Measurements from ENCODE around the gene DDX59. TPM values are rescaled to one million over a fixed set of nuclear protein-coding genes. Genes with fewer than 3 reads are reported as not detected.
A peak's percentile ranks its signal among the peaks of the same experiment; 100 is the strongest.
"Not testable (repeated sequence)": the region's sequence is repeated elsewhere in the genome, so short reads cannot be mapped to it uniquely, and the experiment has no call there.

The DDX59 gene
- total RNA-seq, 1 donor from 2014 or later = 14.0 TPM

DNA sequence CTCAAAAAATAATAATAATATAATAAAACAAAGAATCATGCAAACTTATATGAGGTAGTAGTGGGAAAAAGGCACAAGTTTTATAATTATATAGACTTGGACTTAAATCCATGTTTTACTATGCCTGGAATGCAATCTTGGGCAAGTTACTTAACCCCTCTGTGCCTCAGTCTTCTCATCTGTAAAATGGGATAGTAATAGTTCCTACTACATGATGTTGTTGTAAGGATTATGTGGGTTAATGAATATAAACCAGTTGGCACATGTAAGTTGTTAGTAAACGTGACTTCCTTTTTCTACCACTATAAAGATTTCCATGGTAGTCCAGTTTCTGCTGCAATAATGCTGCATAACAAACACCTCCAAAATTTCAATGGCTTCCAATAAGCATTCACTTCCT lies 38.3 kb downstream of the DDX59 start:
- H3K9me3 Mint-ChIP-seq = no peaks in the 10 kb centered on the region
- H3K36me3 Mint-ChIP-seq (ENCODE audit: low read depth) = no peaks in the 10 kb centered on the region
- intact Hi-C loops (cut with micrococcal nuclease) = no loop called here
- no peak overlapping the region for H3K27ac Mint-ChIP-seq
- H3K27me3 Mint-ChIP-seq = peaks cover 8% of the 10 kb centered on the region
- H3K4me3 Mint-ChIP-seq = no peak overlapping the region
- no peak for DNase-seq
- H3K4me1 Mint-ChIP-seq = peaks cover 22% of the 10 kb centered on the region

DNA sequence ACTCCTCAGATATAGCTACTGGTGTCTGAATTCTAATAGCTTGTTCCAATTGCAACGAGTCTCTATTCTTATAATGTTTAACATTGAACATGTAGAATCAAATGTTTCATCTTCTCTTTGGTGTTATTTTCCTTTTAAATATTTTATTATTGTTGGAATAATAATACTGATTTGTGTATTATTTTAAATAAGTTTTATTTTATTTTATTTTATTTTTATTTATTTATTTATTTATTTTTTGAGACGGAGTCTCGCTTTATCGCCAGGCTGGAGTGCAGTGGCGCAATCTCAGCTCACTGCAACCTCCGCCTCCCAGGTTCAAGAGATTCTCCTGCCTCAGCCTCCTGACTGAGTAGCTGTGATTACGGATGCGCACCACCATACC lies 39.2 kb downstream of the DDX59 start:
- H3K27me3 Mint-ChIP-seq; intact Hi-C loops (cut with micrococcal nuclease); DNase-seq; H3K4me3 Mint-ChIP-seq; H3K9me3 Mint-ChIP-seq; H3K27ac Mint-ChIP-seq; H3K36me3 Mint-ChIP-seq (ENCODE audit: low read depth): not testable (repeated sequence)
- peaks cover 25% of the 10 kb centered on the region for H3K4me1 Mint-ChIP-seq

DNA sequence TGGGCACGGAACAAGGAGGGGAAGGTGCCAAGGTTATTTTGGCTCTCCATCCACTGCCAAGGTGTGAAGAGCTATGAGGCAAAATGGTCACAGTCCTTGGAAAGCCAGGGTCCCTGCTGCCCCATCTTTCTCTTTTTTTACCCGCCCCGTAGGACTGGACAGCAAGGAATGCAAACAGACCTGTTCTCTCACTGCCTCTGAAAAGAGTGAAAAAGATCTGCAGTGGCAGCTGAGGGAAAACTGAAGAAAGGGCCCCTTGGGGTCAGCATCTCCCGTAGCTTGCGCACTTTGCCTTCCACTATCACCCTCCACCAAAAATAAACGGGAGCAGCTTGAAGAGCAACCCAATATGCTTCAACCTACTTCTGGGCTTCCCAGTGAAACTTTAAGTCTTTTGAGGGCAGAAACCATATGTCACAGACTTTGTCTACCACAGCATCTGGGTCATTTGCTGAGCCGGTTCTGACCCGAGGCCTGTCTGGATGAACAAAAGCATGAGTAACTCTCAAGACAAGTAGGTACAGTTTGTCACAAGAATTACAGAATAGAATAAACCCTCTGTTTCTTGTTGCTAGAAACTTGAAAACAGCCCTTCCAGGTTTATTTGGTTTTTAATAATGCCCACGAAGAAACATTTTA lies 39.7 kb downstream of the DDX59 start:
- H3K36me3 Mint-ChIP-seq (ENCODE audit: low read depth) = no peaks in the 10 kb centered on the region
- H3K9me3 Mint-ChIP-seq = no peaks in the 10 kb centered on the region
- H3K27ac Mint-ChIP-seq = no peak overlapping the region

DNA sequence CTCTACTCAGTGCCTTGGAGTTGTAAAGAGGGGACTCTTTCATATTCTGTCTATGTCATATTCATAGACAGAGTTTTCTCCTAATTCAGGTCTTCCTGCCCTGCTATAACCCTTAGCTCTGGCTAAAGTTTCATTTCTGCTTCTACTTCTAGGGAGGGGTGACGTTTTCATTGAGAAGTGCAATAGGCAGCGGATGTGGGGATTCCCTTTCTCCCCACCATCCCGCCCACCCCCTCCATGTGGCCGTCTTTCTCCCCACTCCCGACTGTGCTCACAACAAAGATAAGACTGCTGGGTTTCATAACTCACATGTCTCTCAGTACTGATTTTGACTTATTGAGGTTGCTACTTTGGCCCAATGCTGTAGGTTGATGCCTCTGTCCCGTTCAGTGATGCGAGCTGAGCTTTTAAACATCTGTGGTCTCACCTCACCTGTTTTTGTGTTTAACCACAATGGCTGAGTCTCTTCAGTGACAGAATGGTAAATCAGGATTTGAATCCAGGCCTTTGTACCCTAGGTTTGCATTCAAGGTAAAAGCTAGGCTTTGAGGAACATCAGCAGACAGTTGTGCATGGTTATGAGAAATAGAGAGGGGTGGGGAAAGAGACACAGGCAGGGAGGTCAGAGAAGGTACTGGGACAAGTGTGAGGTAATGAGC lies 41.4 kb downstream of the DDX59 start:
- no peaks in the 10 kb centered on the region for H3K9me3 Mint-ChIP-seq
- H3K36me3 Mint-ChIP-seq (ENCODE audit: low read depth) = no peaks in the 10 kb centered on the region
- H3K4me1 Mint-ChIP-seq = peaks cover 34% of the 10 kb centered on the region
- intact Hi-C loops (cut with micrococcal nuclease) = loop anchor here (5.0 kb wide), 2 partner anchors 239 to 476 kb away; no protein-coding TSS in a partner anchor
- peak overlapping the region; percentile 62 for H3K27ac Mint-ChIP-seq
- H3K4me3 Mint-ChIP-seq = peak overlapping the region; percentile 58
- DNase-seq = peak; percentile 69
- peaks cover 8% of the 10 kb centered on the region for H3K27me3 Mint-ChIP-seq

More for the DNA sequence above, 39.7 kb downstream of the DDX59 start:
- intact Hi-C loops (cut with micrococcal nuclease) = loop anchor here (5.0 kb wide), 2 partner anchors 237 to 478 kb away; no protein-coding TSS in a partner anchor
- Mint-ChIP-seq H3K4me1 (peaks cover 30% of the 10 kb centered on the region), H3K27me3 (peaks cover 8% of the 10 kb centered on the region), H3K4me3 (no peak overlapping the region)
- no peak for DNase-seq

DNA sequence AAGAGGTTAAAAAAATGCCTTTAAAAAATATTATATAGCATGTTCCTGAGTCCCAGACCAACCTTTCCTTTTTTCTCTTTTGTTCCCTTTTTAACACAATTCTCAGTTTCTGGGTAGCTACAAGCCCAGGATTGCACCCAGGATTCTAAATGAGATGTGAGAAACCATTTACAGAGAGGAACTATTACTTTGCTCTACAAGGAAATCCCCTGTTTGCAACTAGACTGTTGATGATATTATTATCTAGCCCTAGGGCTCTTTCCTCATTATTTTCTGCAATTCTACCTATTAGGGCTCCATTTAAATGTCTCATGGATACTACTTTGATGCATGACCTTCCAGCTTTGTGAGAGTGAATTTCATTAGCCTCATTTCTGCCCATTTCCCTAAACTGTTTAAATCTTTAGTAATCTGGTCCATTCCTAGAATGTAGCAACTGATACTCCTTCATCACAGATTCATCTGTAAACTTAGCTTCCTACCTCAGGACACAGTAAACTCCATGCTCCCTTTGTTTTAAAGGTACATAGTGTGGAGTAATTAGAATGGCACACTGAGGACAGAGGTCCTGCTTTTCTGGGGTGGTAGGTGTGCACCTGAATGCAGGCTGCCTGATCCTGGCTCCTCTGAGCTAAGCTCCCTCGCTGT lies 42.0 kb downstream of the DDX59 start:
- intact Hi-C loops (cut with micrococcal nuclease) = loop anchor here (5.0 kb wide), 2 partner anchors 240 to 475 kb away; no protein-coding TSS in a partner anchor
- H3K9me3 Mint-ChIP-seq = no peaks in the 10 kb centered on the region
- peak overlapping the region; percentile 62 for H3K27ac Mint-ChIP-seq
- H3K4me1 Mint-ChIP-seq = peaks cover 34% of the 10 kb centered on the region
- no peaks in the 10 kb centered on the region for H3K36me3 Mint-ChIP-seq (ENCODE audit: low read depth)
- H3K27me3 Mint-ChIP-seq = peaks cover 8% of the 10 kb centered on the region
- DNase-seq = peak; percentile 48
- peak overlapping the region; percentile 58 for H3K4me3 Mint-ChIP-seq

DNA sequence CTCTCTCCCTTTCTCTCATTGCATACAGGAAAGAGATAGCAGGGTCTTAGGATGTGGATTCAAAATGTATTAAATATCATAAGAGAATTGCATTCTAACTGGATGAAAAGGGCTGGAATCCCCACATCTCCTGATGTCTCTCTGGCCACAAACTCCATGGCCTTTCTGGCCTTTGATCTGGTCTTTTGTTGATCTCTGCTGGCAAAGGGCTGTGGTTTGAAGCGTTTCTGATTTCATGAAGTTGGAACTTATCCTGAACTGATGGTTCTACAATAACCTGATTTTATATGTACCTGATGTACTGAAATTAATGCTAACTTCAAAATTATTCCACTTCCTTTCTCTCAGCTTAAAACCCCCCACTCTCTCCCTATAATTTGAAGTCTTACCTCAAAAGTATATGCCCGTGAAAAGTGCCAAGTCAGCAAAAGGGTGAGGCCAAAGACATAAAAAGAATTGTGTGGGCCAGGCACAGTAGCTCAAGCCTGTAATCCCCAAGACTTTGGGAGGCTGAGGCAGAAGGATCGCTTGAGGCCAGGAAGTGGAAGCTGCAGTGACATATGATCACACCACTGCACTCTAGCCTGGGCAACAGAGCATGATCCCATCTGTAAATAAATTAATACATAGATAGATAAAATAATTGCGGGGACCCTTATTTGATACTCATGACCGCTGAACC lies 42.7 kb downstream of the DDX59 start:
- intact Hi-C loops (cut with micrococcal nuclease) = loop anchor here (5.0 kb wide), 2 partner anchors 240 to 475 kb away; no protein-coding TSS in a partner anchor
- no peaks in the 10 kb centered on the region for H3K9me3 Mint-ChIP-seq
- H3K36me3 Mint-ChIP-seq (ENCODE audit: low read depth) = no peaks in the 10 kb centered on the region
- H3K27me3 Mint-ChIP-seq = peaks cover 8% of the 10 kb centered on the region
- H3K4me3 Mint-ChIP-seq = peak overlapping the region; percentile 3
- peak; percentile 55 for DNase-seq
- H3K27ac Mint-ChIP-seq = no peak overlapping the region
- peaks cover 34% of the 10 kb centered on the region for H3K4me1 Mint-ChIP-seq

DNA sequence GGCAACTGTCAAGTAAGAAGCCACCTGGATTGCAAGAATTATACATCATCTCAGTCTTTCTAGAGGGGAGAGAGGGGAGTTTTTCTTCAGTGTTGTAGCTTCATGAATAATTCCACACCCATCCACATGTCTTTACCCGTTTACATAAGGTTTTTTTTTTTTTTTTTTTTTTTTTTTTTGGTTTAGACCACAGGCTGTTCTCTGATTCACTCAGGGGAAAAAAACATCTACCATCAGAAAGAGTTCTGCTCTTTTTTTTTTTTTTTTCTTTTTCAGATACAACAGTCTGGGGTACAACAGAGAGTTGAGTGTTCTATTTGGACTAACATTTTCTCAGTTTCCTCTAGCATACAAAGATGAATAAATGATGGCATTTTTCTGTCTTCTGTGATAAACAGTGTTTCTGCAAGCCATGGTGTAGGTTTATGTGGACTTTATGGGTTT lies 44.3 kb downstream of the DDX59 start:
- intact Hi-C loops (cut with micrococcal nuclease) = loop anchor here (1.0 to 5.0 kb wide), 4 partner anchors 27 to 473 kb away; partner anchors contain the start of gene DDX59
- H3K27ac Mint-ChIP-seq = peak overlapping the region; percentile 82
- peaks cover 8% of the 10 kb centered on the region for H3K27me3 Mint-ChIP-seq
- DNase-seq = peak; percentile 56
- H3K4me1 Mint-ChIP-seq = peaks cover 37% of the 10 kb centered on the region
- H3K9me3 Mint-ChIP-seq = no peaks in the 10 kb centered on the region
- H3K4me3 Mint-ChIP-seq = peak overlapping the region; percentile 9
- no peaks in the 10 kb centered on the region for H3K36me3 Mint-ChIP-seq (ENCODE audit: low read depth)

DNA sequence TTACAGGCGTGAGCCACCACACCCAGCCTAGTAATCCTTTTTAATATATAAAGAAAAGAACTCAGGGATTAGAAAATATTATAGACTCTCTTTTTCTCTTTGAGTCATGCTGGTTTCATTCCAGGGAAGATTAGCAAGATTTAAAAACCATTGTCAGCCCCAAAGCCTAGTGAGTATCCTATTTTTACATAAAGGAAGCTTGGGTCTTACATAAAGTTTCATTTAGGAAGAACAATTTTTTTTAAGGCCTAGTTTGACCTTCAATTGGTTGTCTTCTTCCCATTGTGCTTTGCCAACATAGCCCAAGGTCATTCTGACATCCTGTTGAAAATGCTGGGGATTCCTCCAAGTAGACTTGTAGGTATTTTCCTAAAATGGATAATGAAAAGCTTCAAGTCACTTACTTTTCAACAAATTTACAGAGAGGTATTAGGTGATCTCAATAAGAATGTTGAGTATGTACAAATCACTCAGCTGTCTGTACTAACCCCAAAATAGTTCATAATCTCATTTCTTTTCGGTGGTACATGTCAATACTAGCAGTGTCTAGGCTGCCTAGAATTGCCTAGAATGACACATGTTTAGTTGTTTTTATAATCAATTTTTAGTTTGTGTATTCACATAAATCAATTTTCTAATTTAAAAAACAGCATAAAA lies 44.9 kb downstream of the DDX59 start:
- Mint-ChIP-seq H3K9me3 (no peaks in the 10 kb centered on the region), H3K27me3 (peaks cover 6% of the 10 kb centered on the region), H3K4me1 (peaks cover 40% of the 10 kb centered on the region), H3K4me3 (no peak overlapping the region), H3K36me3 (ENCODE audit: low read depth) (peaks cover 2% of the 10 kb centered on the region), H3K27ac (peak overlapping the region; percentile 82)
- peak; percentile 45 for DNase-seq
- intact Hi-C loops (cut with micrococcal nuclease) = loop anchor here (1.0 to 5.0 kb wide), 6 partner anchors 28 to 473 kb away; partner anchors contain the start of genes DDX59 and KIF21B

DNA sequence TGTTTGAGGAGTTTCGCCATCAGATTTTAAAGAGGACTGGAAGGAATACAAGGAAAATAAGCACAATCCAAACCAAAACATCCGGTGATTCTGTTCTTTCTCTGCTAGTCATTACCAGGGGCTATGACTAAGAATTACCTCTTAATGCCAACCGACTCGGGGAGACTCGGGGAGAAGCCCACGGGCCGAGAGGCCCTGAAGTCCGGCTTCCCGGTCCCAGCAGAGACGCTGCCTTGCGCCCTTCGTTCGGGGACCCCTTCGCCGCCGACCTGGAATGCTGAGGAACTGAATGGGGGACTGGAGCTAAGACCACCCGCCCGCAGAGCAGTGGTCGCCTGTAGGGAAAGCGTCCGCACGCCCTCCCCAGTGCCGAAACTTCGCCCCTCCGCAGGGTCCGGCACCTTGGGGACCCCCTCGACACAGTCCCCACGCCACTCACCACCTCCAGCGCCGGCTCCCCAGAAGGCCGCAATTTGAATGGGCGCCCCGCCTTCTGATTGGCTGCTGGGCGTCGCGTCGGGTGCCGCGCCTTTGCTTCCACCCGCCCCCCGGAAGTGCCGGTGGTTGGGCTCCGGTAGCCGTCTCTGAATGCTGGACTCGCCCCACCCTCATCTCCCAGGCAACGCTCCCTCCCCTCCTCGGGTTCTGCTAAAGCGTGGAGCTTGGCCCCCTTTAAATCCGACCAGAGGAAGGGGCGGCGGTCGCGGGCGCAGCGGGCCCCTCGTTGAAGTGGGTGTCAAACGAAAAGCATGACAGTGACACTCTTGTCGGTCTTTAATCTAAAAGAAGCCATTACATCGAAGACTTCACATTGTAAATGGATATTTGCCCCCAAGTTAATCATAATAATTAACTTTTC lies 49.2 kb downstream of the DDX59 start, which contains the start of gene KIF14:
Gene KIF14 (minus strand): TSS at position 479 of the 859 bp plus-strand sequence. CDS start 2,028 bp downstream, outside the sequence.
- H3K4me3 Mint-ChIP-seq = peak within 1 kb of the TSS; percentile 95
- H3K27me3 Mint-ChIP-seq = no peaks in the 10 kb centered on the region
- intact Hi-C loops (cut with micrococcal nuclease) = loop anchor here (1.0 to 5.0 kb wide), 5 partner anchors 50 to 402 kb away; partner anchors contain the start of genes CAMSAP2 and KIF21B
- H3K36me3 Mint-ChIP-seq (ENCODE audit: low read depth) = peaks cover 27% of the 10 kb centered on the region
- peak; percentile 99 for DNase-seq
- peaks cover 47% of the 10 kb centered on the region for H3K4me1 Mint-ChIP-seq
- no peaks in the 10 kb centered on the region for H3K9me3 Mint-ChIP-seq
- peak within 1 kb of the TSS; percentile 95 for H3K27ac Mint-ChIP-seq

DNA sequence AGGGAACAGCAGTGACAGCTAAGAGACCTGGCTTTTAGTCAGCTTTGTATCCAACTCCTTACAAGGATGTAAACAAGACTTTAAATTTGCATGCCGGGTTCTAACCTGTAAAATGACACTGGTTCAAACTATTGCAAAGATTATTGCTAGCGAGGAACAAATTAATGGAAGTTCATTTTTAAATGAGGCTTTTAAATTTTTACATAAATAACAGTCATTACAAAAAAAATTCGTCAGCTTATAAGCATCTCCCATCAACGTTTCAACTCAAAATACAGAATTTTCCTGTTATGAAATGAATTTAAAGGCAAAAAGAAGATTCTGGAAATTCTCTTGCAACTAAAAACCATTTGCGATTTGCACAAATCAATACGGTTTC lies 49.8 kb downstream of the DDX59 start:
- peaks cover 41% of the 10 kb centered on the region for H3K4me1 Mint-ChIP-seq
- H3K27me3 Mint-ChIP-seq = no peaks in the 10 kb centered on the region
- intact Hi-C loops (cut with micrococcal nuclease) = loop anchor here (1.0 to 5.0 kb wide), 5 partner anchors 50 to 402 kb away; partner anchors contain the start of genes CAMSAP2 and KIF21B
- H3K27ac Mint-ChIP-seq = peak overlapping the region; percentile 95
- H3K36me3 Mint-ChIP-seq (ENCODE audit: low read depth) = peaks cover 27% of the 10 kb centered on the region
- DNase-seq = peak; percentile 42
- H3K4me3 Mint-ChIP-seq = peak overlapping the region; percentile 95
- no peaks in the 10 kb centered on the region for H3K9me3 Mint-ChIP-seq

DNA sequence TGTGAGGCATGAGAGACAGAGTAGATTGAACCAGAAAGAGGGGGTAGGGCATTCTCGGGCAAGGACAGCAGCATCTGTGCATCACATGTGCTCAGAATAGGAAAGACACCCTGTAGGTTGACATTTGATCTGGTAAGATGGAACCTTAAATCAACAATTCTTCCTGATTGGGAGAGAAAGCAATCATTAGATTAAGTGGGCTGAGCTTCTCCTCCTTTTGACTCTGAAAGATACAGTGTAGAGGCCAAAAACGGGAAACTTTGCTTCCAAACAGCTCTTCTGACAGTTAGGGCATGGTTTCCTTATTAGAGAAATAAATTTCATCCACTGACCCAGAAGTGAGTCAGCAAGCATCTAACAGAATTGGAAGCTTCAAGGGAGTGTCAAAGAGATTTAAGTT lies 58.9 kb downstream of the DDX59 start:
- intact Hi-C loops (cut with micrococcal nuclease) = no loop called here
- H3K27ac Mint-ChIP-seq = no peak overlapping the region
- H3K4me1 Mint-ChIP-seq = peaks cover 5% of the 10 kb centered on the region
- H3K9me3 Mint-ChIP-seq = no peaks in the 10 kb centered on the region
- H3K27me3 Mint-ChIP-seq = no peaks in the 10 kb centered on the region
- peak; percentile 27 for DNase-seq
- H3K36me3 Mint-ChIP-seq (ENCODE audit: low read depth) = peaks cover 51% of the 10 kb centered on the region
- no peak overlapping the region for H3K4me3 Mint-ChIP-seq

DNA sequence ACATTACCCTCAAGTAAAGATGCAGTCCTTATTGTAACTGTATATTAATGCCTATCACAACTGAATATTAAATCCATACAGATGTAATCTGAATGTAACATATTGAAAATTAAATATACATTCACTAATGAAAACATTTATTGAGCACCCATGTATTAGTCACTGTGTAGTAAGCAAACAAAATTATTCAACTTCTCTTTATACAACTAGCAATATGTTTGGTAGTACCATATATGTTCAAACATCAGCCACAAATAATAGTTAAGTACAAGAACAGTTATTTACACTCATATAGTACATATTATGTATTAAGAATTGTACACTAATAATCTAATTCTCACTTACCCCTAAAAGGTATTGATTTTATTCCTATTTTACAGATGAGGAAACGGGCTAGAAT lies 67.1 kb downstream of the DDX59 start:
- Mint-ChIP-seq H3K4me1 (no peaks in the 10 kb centered on the region), H3K27me3 (no peaks in the 10 kb centered on the region), H3K27ac (no peak overlapping the region), H3K36me3 (ENCODE audit: low read depth) (peaks cover 36% of the 10 kb centered on the region), H3K9me3 (no peaks in the 10 kb centered on the region), H3K4me3 (no peak overlapping the region)
- no peak for DNase-seq
- intact Hi-C loops (cut with micrococcal nuclease) = no loop called here
